Keratinocyte (primary cell): Measurements from ENCODE around the gene PTPN20. TPM values are rescaled to one million over a fixed set of nuclear protein-coding genes. Genes with fewer than 3 reads are reported as not detected.
"Not testable (repeated sequence)": the region's sequence is repeated elsewhere in the genome, so short reads cannot be mapped to it uniquely, and the experiment has no call there.

Experiments
- DNase-seq: peaks from one replicate; pipeline ENCODE4 v3.0.0-alpha.2; 2011; ENCODE audit warnings: low read depth, missing footprints, low spot score
- FAIRE-seq: peaks from 2 replicates; lab custom pipeline; 2011; peaks lifted over from hg19 to GRCh38; lab: Jason Lieb, UNC
- H2AFZ ChIP-seq: 2 replicates; pipeline ENCODE4 v1.6.0; 2012; ENCODE audit warnings: low read length, control low read depth, inconsistent platforms; ENCODE audit not compliant: control insufficient read depth
- H3K27ac ChIP-seq: 2 replicates; pipeline ENCODE4 v1.5.1; 2011; ENCODE audit warnings: low read length; ENCODE audit not compliant: control insufficient read depth, insufficient read depth
- H3K27me3 ChIP-seq: 3 replicates; pipeline ENCODE4 v1.6.0; 2011; ENCODE audit warnings: low read length; ENCODE audit not compliant: control insufficient read depth, insufficient read depth; ENCODE audit errors: extremely low read depth
- H3K36me3 ChIP-seq, 2 experiments: 2 replicates in 1 of 2; 3 replicates in 1 of 2; pipeline ENCODE4 v1.5.1; 2011; ENCODE audit warnings: low read length in 2 of 2, mild to moderate bottlenecking in 1 of 2; ENCODE audit not compliant: control insufficient read depth in 2 of 2, insufficient read depth in 2 of 2; ENCODE audit errors: extremely low read depth in 1 of 2
- H3K4me1 ChIP-seq: 3 replicates; pipeline ENCODE4 v1.5.1; 2011; ENCODE audit warnings: low read length; ENCODE audit not compliant: control insufficient read depth, insufficient read depth; ENCODE audit errors: extremely low read depth
- H3K4me2 ChIP-seq: 3 replicates; pipeline ENCODE4 v1.6.0; 2011; ENCODE audit warnings: low read depth, low read length; ENCODE audit not compliant: control insufficient read depth, insufficient read depth; ENCODE audit errors: extremely low read depth
- H3K4me3 ChIP-seq, 3 experiments: fragments of 200-600 bp in 1 of 3; sonication (generic) in 1 of 3; 2 replicates in 2 of 3; 3 replicates in 1 of 3; pipeline ENCODE4 v1.5.1; 2011 to 2016; ENCODE audit warnings: low read length in 3 of 3, mild to moderate bottlenecking in 3 of 3, control low read depth in 2 of 3, inconsistent platforms in 1 of 3, low read depth in 1 of 3, mixed read lengths in 1 of 3, mixed run types in 1 of 3, moderate library complexity in 1 of 3; ENCODE audit not compliant: control insufficient read depth in 2 of 3, insufficient read depth in 2 of 3; ENCODE audit errors: extremely low read depth in 1 of 3
- H3K79me2 ChIP-seq: 2 replicates; pipeline ENCODE4 v1.6.0; 2012; ENCODE audit warnings: low read length; ENCODE audit not compliant: control insufficient read depth, insufficient read depth
- H3K9ac ChIP-seq: 3 replicates; pipeline ENCODE4 v1.6.0; 2011; ENCODE audit warnings: low read length; ENCODE audit not compliant: control insufficient read depth, insufficient read depth; ENCODE audit errors: extremely low read depth
- H3K9me1 ChIP-seq: 3 replicates; pipeline ENCODE4 v1.6.0; 2011; ENCODE audit warnings: low read length; ENCODE audit not compliant: control insufficient read depth, insufficient read depth; ENCODE audit errors: extremely low read depth
- H3K9me3 ChIP-seq: 2 replicates; pipeline ENCODE4 v1.5.1; 2012; ENCODE audit warnings: low read depth, low read length; ENCODE audit not compliant: control insufficient read depth
- H4K20me1 ChIP-seq: 3 replicates; pipeline ENCODE4 v1.6.0; 2011; ENCODE audit warnings: low read length; ENCODE audit not compliant: control insufficient read depth, insufficient read depth; ENCODE audit errors: extremely low read depth
- dilution Hi-C: fragments of 300-500 bp; cut with MboI; formaldehyde crosslinking; loops from one replicate; pipeline ENCODE4 v1.7.0; 2020; ENCODE audit warnings: low sequenced_read_pairs; ENCODE audit not compliant: extremely low pct_ligation_motif_present
- polyA minus RNA-seq, 3 experiments: library from RNA; depleted of rRNA, polyadenylated mRNA; stranded (reverse); fragments of >200 nt; gene quantifications; 1 replicate in 1 of 3; 2 replicates in 1 of 3; 3 replicates in 1 of 3; pipeline ENCODE4 v1.2.3, GENCODE V29; 2011
- polyA plus RNA-seq, 5 experiments: library from polyadenylated mRNA; depleted of rRNA in 3 of 5; stranded (reverse) in 3 of 5; stranded (forward) in 1 of 5; unstranded in 1 of 5; fragments of >200 nt; gene quantifications; 1 replicate in 1 of 5; 2 replicates in 3 of 5; 3 replicates in 1 of 5; pipeline versions ENCODE4 v1.2.1 to v1.2.3, GENCODE V29; 2011 to 2012; ENCODE audit warnings: missing spikeins in 2 of 5, low read depth in 1 of 5, low replicate concordance in 1 of 5

PTPN20 gene
- 4.8 to 7.3 TPM (median 5.4 TPM) in 3 replicates for polyA plus RNA-seq
- polyA plus RNA-seq (2011; ENCODE audit: low read depth), result 1.7 TPM
- polyA plus RNA-seq (2011; cell fraction: cytosol; rRNA removed), result 2.9 and 6.0 TPM in 2 replicates
- polyA plus RNA-seq (2011; cell fraction: nucleus; rRNA removed), result 4.1 and 5.0 TPM in 2 replicates
- 1.6 and 4.9 TPM in 2 replicates for polyA plus RNA-seq (2012; ENCODE audit: low replicate concordance)
- polyA minus RNA-seq, result 3.5 to 10.7 TPM (median 4.0 TPM) in 3 replicates
- 2.9 TPM for polyA minus RNA-seq (2011; cell fraction: cytosol; rRNA and poly(A)+ RNA removed)
- polyA minus RNA-seq (2011; cell fraction: nucleus; rRNA and poly(A)+ RNA removed), result 3.1 and 8.1 TPM in 2 replicates

GRCh38 chr10:46911144-46911876 lies at the start of gene PTPN20:
PTPN20 (plus strand) TSS chr10:46911428; CDS start chr10:46932500, 21,072 bp downstream.
- FAIRE-seq, H3K4me1 ChIP-seq, H3K9me1 ChIP-seq, H3K9me3 ChIP-seq, H3K27ac ChIP-seq, H3K36me3 ChIP-seq, H2AFZ ChIP-seq, dilution Hi-C loops, H3K9ac ChIP-seq, DNase-seq, H4K20me1 ChIP-seq, H3K79me2 ChIP-seq, H3K4me2 ChIP-seq, H3K27me3 ChIP-seq: not testable (repeated sequence)
- peak within 1 kb of the TSS in 1 of 3 experiments; percentile 12 for H3K4me3 ChIP-seq

GRCh38 chr10:46869716-46870115 lies 41.5 kb upstream of the PTPN20 start:
- H3K4me3 ChIP-seq, H3K4me2 ChIP-seq, DNase-seq, H3K27me3 ChIP-seq, H3K36me3 ChIP-seq, H3K79me2 ChIP-seq, H4K20me1 ChIP-seq, dilution Hi-C loops, H2AFZ ChIP-seq, H3K9ac ChIP-seq, FAIRE-seq, H3K27ac ChIP-seq, H3K4me1 ChIP-seq, H3K9me3 ChIP-seq, H3K9me1 ChIP-seq: not testable (repeated sequence)

- H2AFZ ChIP-seq, H3K9me3 ChIP-seq, dilution Hi-C loops, H3K4me1 ChIP-seq, H3K27me3 ChIP-seq, H3K9ac ChIP-seq, H3K36me3 ChIP-seq, H3K79me2 ChIP-seq, H3K4me3 ChIP-seq, H3K9me1 ChIP-seq, H3K27ac ChIP-seq, DNase-seq, FAIRE-seq, H4K20me1 ChIP-seq, H3K4me2 ChIP-seq: not testable (repeated sequence)
Observed at GRCh38 chr10:46871583-46871982, 39.6 kb upstream of the PTPN20 start.

GRCh38 chr10:46875304-46875703 lies 35.9 kb upstream of the PTPN20 start:
- H3K9me1 ChIP-seq, H3K27ac ChIP-seq, H3K36me3 ChIP-seq, H2AFZ ChIP-seq, H3K79me2 ChIP-seq, H4K20me1 ChIP-seq, dilution Hi-C loops, H3K4me1 ChIP-seq, H3K9me3 ChIP-seq, DNase-seq, FAIRE-seq, H3K9ac ChIP-seq, H3K4me2 ChIP-seq, H3K27me3 ChIP-seq, H3K4me3 ChIP-seq: not testable (repeated sequence)

- H3K4me3 ChIP-seq, H3K9ac ChIP-seq, H3K36me3 ChIP-seq, FAIRE-seq, H3K27me3 ChIP-seq, H4K20me1 ChIP-seq, H3K79me2 ChIP-seq, H3K27ac ChIP-seq, H3K9me1 ChIP-seq, DNase-seq, dilution Hi-C loops, H3K4me2 ChIP-seq, H3K9me3 ChIP-seq, H2AFZ ChIP-seq, H3K4me1 ChIP-seq: not testable (repeated sequence)
Observed at GRCh38 chr10:46876773-46877172, 34.5 kb upstream of the PTPN20 start.
